ENCODE measurements around the gene PRR14.

Gene PRR14

DNA sequence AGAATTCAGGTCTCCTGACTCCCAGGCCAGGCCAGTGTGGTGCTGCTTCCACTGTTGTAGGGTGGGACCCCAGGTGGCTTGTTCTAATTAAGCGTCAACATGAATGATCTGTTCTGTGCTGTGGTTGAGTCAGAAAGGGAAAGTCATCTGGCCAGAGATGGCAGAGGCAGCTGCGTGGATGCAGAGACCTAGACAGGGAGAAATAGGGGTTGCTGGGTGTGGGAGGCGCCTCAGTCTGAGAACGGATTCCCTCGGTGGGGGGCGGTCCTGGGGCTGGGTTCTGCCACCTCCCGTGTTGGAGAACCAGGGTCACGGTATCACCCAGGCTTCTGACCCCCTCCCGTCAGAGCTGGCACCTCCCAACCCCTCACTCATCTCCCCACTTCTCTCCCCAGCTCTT, 13.1 kb downstream of the PRR14 start:
- no peak for TF ChIP-seq CTCF (conservative IDR thresholded peaks at IDR 0.05)
- H3K27ac ChIP-seq: no peak overlapping the region

- no peak for TF ChIP-seq CTCF (conservative IDR thresholded peaks at IDR 0.05)
- H3K27ac ChIP-seq: no peak overlapping the region
Measured at GRCh38 chr16:30664616-30665109, 13.9 kb downstream of the PRR14 start.

GRCh38 chr16:30665155-30665829, 14.5 kb downstream of the PRR14 start:
- H3K27ac ChIP-seq: no peak overlapping the region
- no peak for TF ChIP-seq CTCF (conservative IDR thresholded peaks at IDR 0.05)

GRCh38 chr16:30665830-30666190, 15.1 kb downstream of the PRR14 start:
- no peak for TF ChIP-seq CTCF (conservative IDR thresholded peaks at IDR 0.05)
- no peak overlapping the region for H3K27ac ChIP-seq

DNA sequence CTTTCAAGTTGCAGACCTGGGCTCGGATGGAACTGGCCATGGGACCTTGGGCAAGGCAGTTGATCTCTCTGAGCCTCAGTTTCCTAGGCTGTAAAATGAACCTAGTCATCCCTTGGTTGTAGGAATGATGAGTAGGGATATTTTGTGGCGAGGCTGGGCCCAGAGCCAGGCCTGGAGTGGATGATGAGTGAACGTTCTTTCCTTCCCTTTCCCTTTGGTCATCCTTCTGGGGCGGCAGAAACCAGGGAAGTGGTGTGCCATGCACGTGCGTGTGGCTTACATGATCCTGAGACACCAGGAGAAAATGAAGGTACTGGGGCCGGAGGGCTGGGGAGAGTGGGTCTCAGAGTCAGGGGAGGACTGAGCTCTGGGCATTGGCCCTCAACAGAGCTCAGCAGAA, 15.9 kb downstream of the PRR14 start:
- TF ChIP-seq CTCF (conservative IDR thresholded peaks at IDR 0.05): no peak
- H3K27ac ChIP-seq: no peak overlapping the region

GRCh38 chr16:30667361-30667905, 16.7 kb downstream of the PRR14 start:
- no peak for TF ChIP-seq CTCF (conservative IDR thresholded peaks at IDR 0.05)
- no peak overlapping the region for H3K27ac ChIP-seq

GRCh38 chr16:30668393-30668792, 17.6 kb downstream of the PRR14 start:
- TF ChIP-seq CTCF (conservative IDR thresholded peaks at IDR 0.05): no peak
- H3K27ac ChIP-seq: no peak overlapping the region
